Esophagus squamous epithelium (tissue), 4 donors: ENCODE results near the gene TMEM252.

Experiments
- CTCF ChIP-seq, 6 experiments: fragments of 450-650 bp in 4 of 6; fragments of 200-600 bp in 2 of 6; sonication (generic) in 2 of 6; IDR thresholded peaks; one replicate each; pipeline ENCODE4 v1.5.1; 2016 to 2019; ENCODE audit warnings: antibody characterized with exemption in 6 of 6, mild to moderate bottlenecking in 4 of 6, moderate library complexity in 4 of 6
- POLR2A ChIP-seq, 4 donors: fragments of 450-650 bp; IDR thresholded peaks; one replicate each; pipeline ENCODE4 v1.6.1; 2017; ENCODE audit warnings: antibody characterized with exemption in 4 of 4, mild to moderate bottlenecking in 4 of 4, moderate library complexity in 3 of 4

- TF ChIP-seq POLR2A (IDR thresholded peaks at IDR 0.05): no peak
- TF ChIP-seq CTCF (IDR thresholded peaks at IDR 0.05): no peak
Observed at GRCh38 chr9:68558545-68558944, 17.9 kb upstream of the TMEM252 start.
